K562 (cell line): ENCODE data around the gene PRRG4. TPM values are rescaled to one million over a fixed set of nuclear protein-coding genes. Genes with fewer than 3 reads are reported as not detected.

Experiments used
- CEBPZ ChIP-seq: fragments of 150-350 bp; IDR thresholded peaks from 2 replicates; pipeline ENCODE4 v1.6.1; 2014; ENCODE audit warnings: low read depth, mild to moderate bottlenecking, low read length, borderline replicate concordance
- DIDO1 ChIP-seq: fragments of 450-650 bp; IDR thresholded peaks from 2 replicates; pipeline ENCODE4 v1.6.1; 2016; ENCODE audit warnings: low read depth, missing biosample characterization, missing genetic modification characterization
- GATAD2B ChIP-seq: fragments of 450-650 bp; IDR thresholded peaks from 2 replicates; pipeline ENCODE4 v1.6.1; 2017; ENCODE audit warnings: mild to moderate bottlenecking, borderline replicate concordance
- MYNN ChIP-seq, 2 experiments: sonication (generic); formaldehyde crosslinking in 1 of 2; IDR thresholded peaks; 2 replicates each; pipeline versions ENCODE4 v1.5.0 to v1.6.1; 2016 to 2020; ENCODE audit warnings: antibody characterized with exemption in 1 of 2, missing genetic modification reagents in 1 of 2
- POLR2B ChIP-seq: fragments of 450-650 bp; IDR thresholded peaks from 2 replicates; pipeline ENCODE4 v1.6.1; 2018; ENCODE audit warnings: low read depth; ENCODE audit not compliant: partially characterized antibody
- TAF15 ChIP-seq: fragments of 200-400 bp; formaldehyde crosslinking; IDR thresholded peaks from 2 replicates; pipeline ENCODE4 v1.6.1; 2017; ENCODE audit warnings: mild to moderate bottlenecking, low read depth, low read length, moderate library complexity
- TSC22D4 ChIP-seq: fragments of 450-650 bp; IDR thresholded peaks from 2 replicates; pipeline ENCODE4 v1.6.1; 2016; ENCODE audit warnings: missing genetic modification characterization, missing biosample characterization, control low read depth
- ZNF407 ChIP-seq: fragments of 450-650 bp; IDR thresholded peaks from 2 replicates; pipeline ENCODE4 v1.6.1; 2016; ENCODE audit warnings: low read depth
- ZNF431 ChIP-seq: sonication (generic); formaldehyde crosslinking; IDR thresholded peaks from 2 replicates; pipeline ENCODE4 v1.8.0; 2022; ENCODE audit warnings: mild to moderate bottlenecking, missing genetic modification reagents
- ZNF707 ChIP-seq: fragments of 250-450 bp; sonication (Bioruptor Pico); conservative IDR thresholded peaks from 2 replicates; pipeline ENCODE4 v1.8.0; 2022; ENCODE audit warnings: inconsistent platforms, mild to moderate bottlenecking, moderate library complexity
- polyA plus RNA-seq, 8 experiments: library from polyadenylated mRNA; depleted of rRNA in 4 of 8; stranded (reverse) in 5 of 8; unstranded in 3 of 8; fragments of >200 nt; fragmentation: Nextera tagmentation in 2 of 8; fragmentation: Illumina TruSeq in 1 of 8; extraction: Ambion mirVana in 2 of 8; extraction: Trizol in 1 of 8; gene quantifications; 2 replicates each; pipeline versions ENCODE4 v1.2.1 to v1.2.3, GENCODE V29; 2011 to 2014; ENCODE audit warnings: inconsistent platforms in 1 of 8, missing spikeins in 1 of 8
- total RNA-seq, 7 experiments: library from RNA; depleted of rRNA in 6 of 7; stranded (reverse); fragments of >200 nt in 6 of 7; fragmentation: Illumina TruSeq in 2 of 7; extraction: Trizol in 2 of 7; gene quantifications; 2 replicates each; pipeline versions ENCODE4 v1.2.1 to v1.2.3, GENCODE V29; 2011 to 2021; ENCODE audit warnings: low replicate concordance in 1 of 7
- TF ChIP-seq, protein P1 (sequence below), 2 experiments: fragments of 450-650 bp; IDR thresholded peaks; 2 replicates each; pipeline ENCODE4 v1.6.1; 2018; ENCODE audit warnings: mild to moderate bottlenecking in 2 of 2, low read depth in 1 of 2; ENCODE audit not compliant: partially characterized antibody in 2 of 2

PRRG4 gene
- total and polyA plus RNA-seq, 9 of the 15 experiments (the other 6 are each of a cell fraction or from before 2014, with no cell fraction given), result not detected

DNA sequence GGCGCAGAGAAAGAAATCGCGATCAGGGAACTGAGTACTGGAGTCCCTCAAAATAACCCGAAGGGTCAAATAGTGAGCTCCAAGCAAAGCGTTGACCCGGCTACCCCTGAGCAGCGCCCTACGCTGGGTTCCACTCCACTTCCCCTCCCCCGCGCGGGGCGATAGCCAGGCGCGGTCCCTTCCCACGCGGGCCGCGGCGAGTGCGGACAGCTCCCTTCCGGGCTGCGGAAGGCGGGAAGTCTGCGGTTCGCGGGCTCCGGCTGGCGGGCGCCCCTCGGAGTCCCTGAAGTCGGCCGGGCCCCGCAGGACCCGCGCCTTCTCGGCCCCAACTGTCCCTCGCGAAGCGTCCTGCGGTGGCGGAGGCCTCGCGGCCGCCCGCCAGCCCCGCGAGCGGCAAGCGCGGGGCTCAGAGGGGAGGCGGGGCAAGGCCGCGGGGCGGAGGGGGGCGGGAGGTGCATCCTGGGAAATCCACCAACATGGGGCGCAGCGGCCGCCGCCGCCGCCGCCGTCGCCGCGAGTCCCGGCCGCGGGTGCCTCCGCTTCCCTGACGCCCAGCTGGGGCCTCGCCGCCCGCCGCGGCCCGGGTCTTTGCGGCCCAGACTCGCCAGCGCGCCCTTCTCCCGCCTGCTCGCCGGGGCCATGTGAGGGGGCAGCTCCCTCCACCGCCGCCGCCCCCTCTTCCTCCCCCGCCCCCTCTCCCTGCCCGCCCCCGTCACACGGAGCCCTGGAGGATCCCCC, 62.8 kb downstream of the PRRG4 start, which contains the start of gene QSER1 (continued):
- TF ChIP-seq ZNF407 (no peak), TSC22D4 (tag) (no peak), GATAD2B (peak; percentile 73; the same call in 1 of the 2 replicates), ZNF707 (CRISPR knock-in tag) (no peak), MYNN (IDR thresholded peaks at IDR 0.05) (no peak), MYNN (CRISPR knock-in tag; IDR thresholded peaks at IDR 0.05) (no peak), POLR2B (peak; percentile 68), ZNF431 (CRISPR knock-in tag) (no peak), TAF15 (no peak), CEBPZ (no peak), DIDO1 (tag) (no peak)
- TF ChIP-seq, protein P1, sequence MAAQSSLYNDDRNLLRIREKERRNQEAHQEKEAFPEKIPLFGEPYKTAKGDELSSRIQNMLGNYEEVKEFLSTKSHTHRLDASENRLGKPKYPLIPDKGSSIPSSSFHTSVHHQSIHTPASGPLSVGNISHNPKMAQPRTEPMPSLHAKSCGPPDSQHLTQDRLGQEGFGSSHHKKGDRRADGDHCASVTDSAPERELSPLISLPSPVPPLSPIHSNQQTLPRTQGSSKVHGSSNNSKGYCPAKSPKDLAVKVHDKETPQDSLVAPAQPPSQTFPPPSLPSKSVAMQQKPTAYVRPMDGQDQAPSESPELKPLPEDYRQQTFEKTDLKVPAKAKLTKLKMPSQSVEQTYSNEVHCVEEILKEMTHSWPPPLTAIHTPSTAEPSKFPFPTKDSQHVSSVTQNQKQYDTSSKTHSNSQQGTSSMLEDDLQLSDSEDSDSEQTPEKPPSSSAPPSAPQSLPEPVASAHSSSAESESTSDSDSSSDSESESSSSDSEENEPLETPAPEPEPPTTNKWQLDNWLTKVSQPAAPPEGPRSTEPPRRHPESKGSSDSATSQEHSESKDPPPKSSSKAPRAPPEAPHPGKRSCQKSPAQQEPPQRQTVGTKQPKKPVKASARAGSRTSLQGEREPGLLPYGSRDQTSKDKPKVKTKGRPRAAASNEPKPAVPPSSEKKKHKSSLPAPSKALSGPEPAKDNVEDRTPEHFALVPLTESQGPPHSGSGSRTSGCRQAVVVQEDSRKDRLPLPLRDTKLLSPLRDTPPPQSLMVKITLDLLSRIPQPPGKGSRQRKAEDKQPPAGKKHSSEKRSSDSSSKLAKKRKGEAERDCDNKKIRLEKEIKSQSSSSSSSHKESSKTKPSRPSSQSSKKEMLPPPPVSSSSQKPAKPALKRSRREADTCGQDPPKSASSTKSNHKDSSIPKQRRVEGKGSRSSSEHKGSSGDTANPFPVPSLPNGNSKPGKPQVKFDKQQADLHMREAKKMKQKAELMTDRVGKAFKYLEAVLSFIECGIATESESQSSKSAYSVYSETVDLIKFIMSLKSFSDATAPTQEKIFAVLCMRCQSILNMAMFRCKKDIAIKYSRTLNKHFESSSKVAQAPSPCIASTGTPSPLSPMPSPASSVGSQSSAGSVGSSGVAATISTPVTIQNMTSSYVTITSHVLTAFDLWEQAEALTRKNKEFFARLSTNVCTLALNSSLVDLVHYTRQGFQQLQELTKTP (IDR thresholded peaks at IDR 0.05; ENCODE audit: low read depth in 1 of 2, partially characterized antibody in 2 of 2), result no peak
